ENCODE data around the gene FERMT3. TPM values are rescaled to one million over a fixed set of nuclear protein-coding genes. Genes with fewer than 3 reads are reported as not detected.

The FERMT3 gene
- total RNA-seq, 2 experiments from 2014 or later = 195 to 203 TPM

DNA sequence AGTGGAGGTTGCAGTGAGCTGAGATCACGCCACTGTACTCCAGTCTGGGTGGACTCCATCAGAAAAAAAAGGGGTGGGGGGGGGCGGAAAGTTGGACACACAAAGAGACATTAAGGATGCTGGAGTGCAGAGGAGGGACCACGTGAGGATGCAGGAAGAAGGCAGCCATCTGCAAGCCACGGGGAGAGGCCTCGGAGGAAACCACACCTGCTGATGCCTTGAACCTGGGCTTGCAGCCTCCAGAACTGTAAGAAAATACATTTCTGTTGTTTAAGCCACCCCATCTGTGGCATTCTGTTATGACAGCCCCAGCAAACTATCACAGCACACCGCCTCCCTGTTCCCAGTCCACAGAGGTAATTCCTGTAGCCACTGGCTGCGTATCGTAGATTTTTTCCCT lies 29.8 kb upstream of the FERMT3 start:
- no peak for DNase-seq

DNA sequence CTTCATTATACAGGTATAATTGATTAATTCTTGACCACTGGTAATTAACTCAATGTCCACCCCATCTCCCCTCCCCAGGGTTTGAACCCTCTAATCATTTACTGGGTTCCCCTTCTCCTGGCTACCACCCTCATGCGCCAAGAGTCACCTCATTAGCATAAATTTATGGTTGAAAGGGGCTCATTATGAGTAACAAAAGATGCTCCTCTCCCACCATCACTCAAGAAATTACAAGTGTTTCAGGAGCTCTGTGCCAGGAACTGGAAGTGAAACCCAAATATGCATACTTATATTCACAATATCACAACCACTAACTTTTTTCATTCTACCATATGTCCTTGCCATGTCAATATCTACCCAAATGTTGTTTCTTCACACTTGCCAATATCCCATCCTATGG lies 28.3 kb upstream of the FERMT3 start:
- Mint-ChIP-seq H3K9me3 (peaks cover 8% of the 10 kb centered on the region), H3K27ac (no peak overlapping the region), H3K36me3 (peaks cover 6% of the 10 kb centered on the region), H3K4me1 (ENCODE audit: low read depth) (peaks cover 35% of the 10 kb centered on the region), H3K4me3 (no peak overlapping the region), H3K27me3 (no peaks in the 10 kb centered on the region)
- ChIA-PET CTCF (no interaction called here), POLR2A (no interaction called here)
- intact Hi-C loops (cut with micrococcal nuclease) = no loop called here
- no peak for DNase-seq

More for the DNA sequence above, 29.8 kb upstream of the FERMT3 start:
- ChIA-PET CTCF (no interaction called here), POLR2A (no interaction called here)
- intact Hi-C loops (cut with micrococcal nuclease) = no loop called here
- Mint-ChIP-seq H3K9me3 (peaks cover 8% of the 10 kb centered on the region), H3K27ac (no peak overlapping the region), H3K4me3 (no peak overlapping the region), H3K27me3 (no peaks in the 10 kb centered on the region), H3K4me1 (ENCODE audit: low read depth) (peaks cover 29% of the 10 kb centered on the region), H3K36me3 (peaks cover 6% of the 10 kb centered on the region)

DNA sequence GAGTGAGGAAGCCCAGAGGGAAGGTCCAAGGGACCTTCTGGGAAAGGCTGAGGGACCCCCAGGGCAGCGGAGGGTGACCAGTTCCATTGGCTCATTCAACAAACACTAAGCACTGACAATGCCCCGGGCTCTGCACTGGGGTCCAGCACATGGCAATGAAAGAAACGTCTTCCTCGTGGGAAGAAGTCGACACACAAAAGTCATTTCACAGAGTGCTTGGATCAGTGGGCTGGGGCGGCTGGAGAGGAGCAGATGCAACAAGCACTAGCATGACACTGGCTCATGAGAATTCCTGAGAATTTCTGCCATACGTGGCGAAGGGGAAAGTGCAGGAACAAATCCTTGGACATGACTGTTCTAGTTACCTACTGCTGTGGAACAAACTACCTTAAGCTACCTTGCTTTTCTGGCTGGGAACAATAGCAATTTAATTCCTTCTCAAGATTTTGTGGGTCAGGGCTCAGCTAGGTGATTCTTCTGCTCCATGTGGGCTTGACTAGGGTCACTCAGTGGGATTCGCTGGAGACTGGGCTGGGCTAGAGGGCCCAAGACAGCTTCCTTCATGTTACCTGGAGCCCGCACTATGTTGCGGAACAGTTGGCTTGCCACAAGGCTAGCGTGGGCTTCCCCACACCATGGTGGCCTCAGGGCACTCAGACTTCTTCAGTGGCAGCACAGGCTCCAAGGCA lies 27.4 kb upstream of the FERMT3 start:
- Mint-ChIP-seq H3K27ac (no peak overlapping the region), H3K4me3 (no peak overlapping the region), H3K27me3 (no peaks in the 10 kb centered on the region), H3K9me3 (peaks cover 2% of the 10 kb centered on the region), H3K4me1 (ENCODE audit: low read depth) (peaks cover 42% of the 10 kb centered on the region), H3K36me3 (peaks cover 1% of the 10 kb centered on the region)
- intact Hi-C loops (cut with micrococcal nuclease) = no loop called here
- CTCF ChIA-PET = no interaction called here
- POLR2A ChIA-PET = interaction anchor here (1.0 kb wide), 1 partner anchor 13 kb away, joined by 3 read pairs; no protein-coding TSS in a partner anchor
- no peak for DNase-seq

DNA sequence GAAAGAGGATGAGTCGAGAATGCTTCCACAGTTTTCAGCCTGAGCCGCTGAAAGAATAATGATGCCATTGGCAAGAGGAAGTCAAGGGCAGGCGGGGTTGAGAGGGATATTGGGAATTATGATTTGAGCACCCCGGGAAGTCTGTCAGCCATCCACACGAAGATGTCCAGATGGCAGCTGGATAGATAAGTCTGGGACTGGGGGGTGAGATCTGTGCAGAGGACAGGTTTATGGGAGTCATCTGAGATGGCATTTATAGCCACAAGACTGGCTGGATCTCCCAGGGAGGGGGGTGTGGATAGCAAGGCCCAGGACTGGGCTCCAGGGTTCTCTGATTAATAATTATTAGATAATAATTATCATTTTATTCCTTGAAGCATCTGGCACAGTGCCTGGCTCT lies 25.6 kb upstream of the FERMT3 start:
- no peak for DNase-seq
- Mint-ChIP-seq H3K27ac (no peak overlapping the region), H3K27me3 (no peaks in the 10 kb centered on the region), H3K4me3 (no peak overlapping the region), H3K36me3 (peaks cover 1% of the 10 kb centered on the region), H3K9me3 (no peaks in the 10 kb centered on the region), H3K4me1 (ENCODE audit: low read depth) (peaks cover 45% of the 10 kb centered on the region)
- intact Hi-C loops (cut with micrococcal nuclease) = no loop called here
- POLR2A ChIA-PET = interaction anchor here (0.8 to 1.4 kb wide), 2 partner anchors 14 to 43 kb away, joined by 4 to 6 read pairs; no protein-coding TSS in a partner anchor
- CTCF ChIA-PET = interaction anchor here (1.0 to 1.3 kb wide), 2 partner anchors 181 to 259 kb away, joined by 3 to 4 read pairs; no protein-coding TSS in a partner anchor

DNA sequence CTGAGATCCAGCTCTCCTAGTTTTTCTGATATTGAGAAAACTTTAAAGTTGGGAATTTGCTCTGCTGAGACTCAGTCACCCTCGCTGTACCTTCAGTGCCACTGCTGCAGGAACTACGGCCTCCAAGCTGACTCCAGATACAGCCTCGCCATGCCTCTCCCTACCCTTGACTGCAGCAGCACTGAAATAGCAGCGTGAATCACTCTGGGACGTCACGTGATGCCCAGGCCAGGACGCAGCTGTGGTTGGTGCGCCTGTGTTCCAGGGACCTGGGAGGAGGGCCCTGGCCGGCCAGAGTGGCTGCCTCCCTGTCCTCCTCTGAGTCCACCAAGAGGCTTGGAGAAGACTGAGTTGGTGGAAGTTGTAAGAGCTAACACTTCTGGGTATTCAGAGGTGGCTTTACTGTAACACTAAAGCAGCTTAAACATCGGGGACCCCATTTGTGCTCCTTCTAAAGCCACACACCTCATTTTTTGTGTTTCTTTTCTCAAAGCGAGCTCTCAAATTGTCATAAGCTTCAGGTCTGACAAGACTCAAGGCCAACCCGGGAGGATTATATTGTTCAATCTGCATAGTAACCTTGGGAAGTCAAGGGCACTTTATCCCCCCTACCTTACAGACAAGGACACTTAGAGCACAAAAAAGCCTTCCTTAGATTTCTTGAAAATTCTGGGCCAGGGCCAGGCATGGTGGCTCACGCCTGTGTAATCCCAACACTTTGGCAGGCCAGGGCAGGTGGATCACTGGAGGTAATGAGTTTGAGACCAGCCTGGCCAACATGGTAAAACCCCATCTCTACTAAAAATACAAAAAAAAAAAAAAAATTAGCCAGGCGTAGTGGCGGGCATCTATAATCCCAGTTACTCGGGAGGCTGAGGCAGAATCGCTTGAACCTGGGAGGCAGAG lies 24.8 kb upstream of the FERMT3 start:
- ChIA-PET CTCF (interaction anchor here (1.0 to 1.3 kb wide), 4 partner anchors 29 to 260 kb away, joined by 3 to 4 read pairs (median 4); no protein-coding TSS in a partner anchor), POLR2A (interaction anchor here (0.8 to 1.4 kb wide), 2 partner anchors 15 to 42 kb away, joined by 4 to 6 read pairs; no protein-coding TSS in a partner anchor)
- intact Hi-C loops (cut with micrococcal nuclease) = no loop called here
- H3K9me3 Mint-ChIP-seq = no peaks in the 10 kb centered on the region
- H3K27me3 Mint-ChIP-seq = no peaks in the 10 kb centered on the region
- no peak overlapping the region for H3K27ac Mint-ChIP-seq
- H3K4me1 Mint-ChIP-seq (ENCODE audit: low read depth) = peaks cover 41% of the 10 kb centered on the region
- peak; percentile 68 for DNase-seq
- no peak overlapping the region for H3K4me3 Mint-ChIP-seq
- H3K36me3 Mint-ChIP-seq = peaks cover 3% of the 10 kb centered on the region

DNA sequence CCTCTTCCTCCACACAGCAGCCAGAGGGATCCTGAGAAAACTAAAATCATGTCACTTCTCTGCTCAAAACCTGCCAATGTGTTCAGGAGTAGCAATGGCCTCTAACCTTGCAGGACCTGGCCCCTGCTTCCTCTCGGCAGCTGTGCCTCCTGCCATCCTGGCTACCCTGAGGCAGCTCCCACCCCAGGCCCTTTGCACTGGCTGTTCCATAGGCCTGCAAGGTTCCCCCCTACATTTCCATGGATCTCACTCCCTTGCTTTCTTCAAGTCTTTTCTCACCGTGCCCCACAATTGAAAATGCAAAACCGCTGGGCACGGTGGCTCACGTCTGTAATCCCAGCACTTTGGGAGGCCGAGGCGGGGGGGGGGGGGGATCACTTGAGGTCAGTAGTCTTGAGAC lies 22.6 kb upstream of the FERMT3 start:
- H3K4me1 Mint-ChIP-seq (ENCODE audit: low read depth) = peaks cover 29% of the 10 kb centered on the region

DNA sequence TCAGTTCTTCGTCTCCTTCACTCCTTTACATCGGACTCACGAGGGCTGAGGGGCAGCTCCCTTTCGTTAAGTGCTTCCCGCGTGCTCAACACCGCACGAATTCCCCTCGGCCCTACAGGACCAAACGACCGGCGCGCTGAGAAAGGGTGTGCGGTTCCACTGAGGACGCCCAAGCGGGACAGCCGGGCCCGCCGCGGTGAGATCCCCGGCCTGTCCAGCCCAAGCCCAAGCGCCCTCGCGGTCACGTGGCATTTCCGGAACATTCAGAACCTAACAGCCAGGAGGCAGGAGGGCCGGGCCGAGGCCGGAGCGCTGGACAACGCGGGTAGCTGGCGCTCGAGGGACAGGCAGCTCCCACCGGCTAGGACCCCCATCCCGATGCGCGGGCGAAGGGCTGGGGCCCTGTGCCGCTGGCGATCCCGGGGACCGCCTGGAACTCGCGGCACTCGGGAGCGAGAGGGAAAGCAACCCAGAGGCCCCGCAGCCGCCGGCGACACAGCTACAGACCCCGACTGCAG lies 21.3 kb upstream of the FERMT3 start:
- Mint-ChIP-seq H3K4me1 (ENCODE audit: low read depth) (peaks cover 35% of the 10 kb centered on the region), H3K27ac (peak overlapping the region; percentile 96), H3K27me3 (no peaks in the 10 kb centered on the region), H3K36me3 (peaks cover 13% of the 10 kb centered on the region), H3K9me3 (no peaks in the 10 kb centered on the region), H3K4me3 (peak overlapping the region; percentile 91)
- POLR2A ChIA-PET = interaction anchor here (0.6 to 5.7 kb wide), 15 partner anchors 10 to 211 kb away, joined by 3 to 111 read pairs (median 6); partner anchors contain the start of genes COX8A, FERMT3, FKBP2 and MACROD1
- intact Hi-C loops (cut with micrococcal nuclease) = loop anchor here (1.0 to 2.0 kb wide), 5 partner anchors 18 to 120 kb away; partner anchors contain the start of genes ESRRA, FKBP2, MACROD1 and NUDT22
- DNase-seq = peak; percentile 54
- CTCF ChIA-PET = interaction anchor here (0.7 to 6.2 kb wide), 7 partner anchors 11 to 184 kb away, joined by 3 to 54 read pairs (median 5); partner anchors contain the start of genes FERMT3, NUDT22 and TRPT1

More for the DNA sequence above, 22.6 kb upstream of the FERMT3 start:
- no peak for DNase-seq
- Mint-ChIP-seq H3K27ac (no peak overlapping the region), H3K4me3 (peak overlapping the region; percentile 17), H3K9me3 (no peaks in the 10 kb centered on the region), H3K27me3 (no peaks in the 10 kb centered on the region), H3K36me3 (peaks cover 8% of the 10 kb centered on the region)
- CTCF ChIA-PET = interaction anchor here (0.5 to 6.2 kb wide), 5 partner anchors 9 to 78 kb away, joined by 3 to 54 read pairs (median 6); partner anchors contain the start of gene FERMT3
- POLR2A ChIA-PET = interaction anchor here (2.8 to 5.7 kb wide), 2 partner anchors 9 to 22 kb away, joined by 12 to 111 read pairs; partner anchors contain the start of gene FERMT3
- intact Hi-C loops (cut with micrococcal nuclease) = loop anchor here (2.0 kb wide), 1 partner anchor 17 kb away; the partner anchor contains the start of gene MACROD1

DNA sequence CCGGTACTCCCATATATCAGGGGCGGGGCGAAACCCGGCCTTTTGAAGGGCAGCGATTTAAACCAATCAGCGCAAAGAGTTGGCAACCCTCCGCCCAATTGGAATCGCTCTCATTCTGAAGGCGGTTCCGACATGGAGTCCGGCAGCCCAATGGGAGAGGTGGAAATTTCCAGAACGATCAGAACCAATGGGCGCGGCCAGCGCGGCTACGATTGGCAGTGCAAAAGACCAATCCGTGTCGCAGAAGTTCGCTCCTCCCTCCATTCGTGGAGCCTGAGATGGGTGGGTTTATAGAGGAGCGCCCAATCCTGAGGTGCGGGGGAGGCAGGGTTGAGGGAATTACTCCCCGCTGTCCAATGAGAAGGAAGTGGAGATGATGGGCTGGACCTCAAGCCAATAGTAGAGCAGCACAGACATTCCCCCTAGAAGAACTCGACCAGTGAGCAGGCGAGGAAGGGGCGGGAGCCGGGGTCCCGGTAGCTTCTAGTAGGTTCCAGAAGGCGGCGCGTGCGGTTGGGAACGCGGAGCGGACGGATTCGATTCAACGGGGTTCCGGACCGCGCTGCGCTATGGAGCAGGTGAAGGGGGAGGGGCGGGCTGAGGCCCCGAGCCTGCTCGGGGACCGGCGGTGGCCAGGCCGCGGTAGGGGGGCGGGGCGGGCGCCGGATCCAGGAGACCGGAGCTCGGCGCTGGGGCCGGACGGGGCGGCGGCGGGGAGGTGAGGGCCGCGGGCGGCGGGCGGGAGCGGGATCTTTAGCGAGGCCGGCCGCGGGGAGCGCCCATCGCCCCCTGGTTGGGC lies 20.6 kb upstream of the FERMT3 start, which contains the start of gene STIP1:
STIP1 (plus strand) TSS at position 479 of the 799 bp plus-strand sequence; CDS start at position 570, 91 bp downstream.
- Mint-ChIP-seq H3K4me3 (peak within 1 kb of the TSS; percentile 91), H3K4me1 (ENCODE audit: low read depth) (peaks cover 42% of the 10 kb centered on the region), H3K27ac (peak within 1 kb of the TSS; percentile 96), H3K36me3 (peaks cover 15% of the 10 kb centered on the region), H3K27me3 (no peaks in the 10 kb centered on the region), H3K9me3 (no peaks in the 10 kb centered on the region)
- POLR2A ChIA-PET = interaction anchor here (0.6 to 5.7 kb wide), 16 partner anchors 11 to 867 kb away, joined by 3 to 111 read pairs (median 8); partner anchors contain the start of genes COX8A, FERMT3, FKBP2 and MACROD1
- CTCF ChIA-PET = interaction anchor here (0.7 to 6.2 kb wide), 7 partner anchors 11 to 185 kb away, joined by 3 to 54 read pairs (median 5); partner anchors contain the start of genes FERMT3, NUDT22 and TRPT1
- peak; percentile 99 for DNase-seq
- intact Hi-C loops (cut with micrococcal nuclease) = loop anchor here (1.0 to 2.0 kb wide), 5 partner anchors 19 to 119 kb away; partner anchors contain the start of genes ESRRA, FKBP2, MACROD1 and NUDT22

DNA sequence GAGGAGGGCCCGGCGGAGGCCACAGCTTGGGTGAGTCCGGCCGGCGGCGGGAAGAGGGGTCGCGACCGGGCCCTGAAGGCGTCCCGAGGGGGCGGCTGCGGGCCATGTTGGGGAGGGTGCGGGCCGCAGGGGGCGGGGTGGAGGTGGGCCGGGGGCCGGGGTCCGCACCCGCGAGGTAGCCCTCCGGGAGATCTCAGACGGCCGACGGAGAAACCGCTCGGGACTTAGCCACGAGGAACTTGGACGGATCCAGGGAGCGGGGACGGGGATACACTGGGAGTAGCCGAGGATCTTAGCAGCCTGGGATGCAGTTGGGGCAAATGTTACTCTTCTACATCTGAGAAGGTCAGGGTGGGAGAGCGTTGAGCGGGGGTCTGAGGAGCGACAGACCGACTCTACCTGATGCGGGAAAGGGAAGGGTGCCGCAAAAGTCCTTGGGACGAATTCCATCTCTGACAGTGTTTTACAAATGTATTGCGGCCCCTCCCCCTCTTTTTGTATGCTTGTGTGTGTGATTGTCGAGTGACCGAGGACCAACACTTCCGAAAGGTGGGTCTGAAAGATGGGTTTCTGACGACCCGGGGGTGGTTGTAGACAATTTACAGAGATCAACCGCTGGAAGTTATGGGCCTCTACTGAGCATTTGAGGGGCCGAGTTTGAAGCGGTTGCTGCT lies 19.9 kb upstream of the FERMT3 start:
- Mint-ChIP-seq H3K4me3 (no peak overlapping the region), H3K4me1 (ENCODE audit: low read depth) (peaks cover 39% of the 10 kb centered on the region), H3K27ac (no peak overlapping the region), H3K9me3 (no peaks in the 10 kb centered on the region), H3K36me3 (peaks cover 15% of the 10 kb centered on the region), H3K27me3 (no peaks in the 10 kb centered on the region)
- CTCF ChIA-PET = interaction anchor here (0.9 to 6.2 kb wide), 8 partner anchors 12 to 118 kb away, joined by 3 to 54 read pairs (median 5); partner anchors contain the start of genes ESRRA, FERMT3, MACROD1 and NUDT22
- intact Hi-C loops (cut with micrococcal nuclease) = loop anchor here (1.0 kb wide), 1 partner anchor 21 kb away; no protein-coding TSS in a partner anchor
- DNase-seq = peak; percentile 72
- POLR2A ChIA-PET = interaction anchor here (0.7 to 5.7 kb wide), 12 partner anchors 10 to 319 kb away, joined by 3 to 111 read pairs (median 4); partner anchors contain the start of genes FERMT3, MACROD1, NUDT22 and PPP1R14B

DNA sequence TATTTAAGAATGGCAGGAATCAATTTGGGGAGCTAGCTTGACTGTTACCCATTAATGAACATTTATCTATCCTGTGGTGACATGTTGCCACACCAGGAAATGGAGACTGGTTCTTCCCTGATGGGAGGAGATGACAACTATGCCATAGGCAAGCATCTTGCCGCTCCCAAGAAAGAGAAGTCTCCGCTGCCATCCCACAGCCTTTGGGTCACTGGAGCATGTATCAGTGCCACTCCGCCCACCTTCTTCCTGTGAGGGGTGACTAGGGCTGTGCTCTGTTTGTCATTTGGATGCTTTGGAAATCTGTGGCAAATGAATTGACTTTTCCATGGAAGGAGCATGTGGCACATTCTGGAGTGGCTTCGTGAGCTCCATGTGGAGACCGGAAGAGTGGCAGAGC lies 14.1 kb upstream of the FERMT3 start:
- no peak for DNase-seq
- Mint-ChIP-seq H3K27ac (no peak overlapping the region), H3K36me3 (peaks cover 58% of the 10 kb centered on the region), H3K27me3 (no peaks in the 10 kb centered on the region), H3K9me3 (no peaks in the 10 kb centered on the region), H3K4me3 (no peak overlapping the region), H3K4me1 (ENCODE audit: low read depth) (peaks cover 30% of the 10 kb centered on the region)
- intact Hi-C loops (cut with micrococcal nuclease) = no loop called here
- POLR2A ChIA-PET = no interaction called here
- CTCF ChIA-PET = interaction anchor here (1.4 kb wide), 1 partner anchor 12 kb away, joined by 4 read pairs; no protein-coding TSS in a partner anchor

Data from activated CD4-positive, alpha-beta memory T cell treated with anti-CD3 and anti-CD28 coated beads for 36 hours (primary cell).